Ectodermal cell (in vitro differentiated cells): ENCODE results near the gene MCF2L.

Source experiments
- H3K27ac ChIP-seq: 2 replicates; pipeline ENCODE4 v1.7.0; 2013; ENCODE audit warnings: mild to moderate bottlenecking, low read depth, low read length; ENCODE audit not compliant: insufficient read depth, poor library complexity, severe bottlenecking
- H3K27me3 ChIP-seq: 2 replicates; pipeline ENCODE4 v1.7.0; 2013; ENCODE audit warnings: mild to moderate bottlenecking, low read length; ENCODE audit not compliant: insufficient read depth, control insufficient read depth, poor library complexity, severe bottlenecking
- H3K36me3 ChIP-seq: one replicate; pipeline ENCODE4 v1.7.0; 2013; ENCODE audit warnings: low read length; ENCODE audit not compliant: control insufficient read depth, insufficient read depth
- H3K4me1 ChIP-seq: one replicate; pipeline ENCODE4 v1.7.0; 2013; ENCODE audit warnings: low read length; ENCODE audit not compliant: control insufficient read depth, insufficient read depth
- H3K4me3 ChIP-seq: 2 replicates; pipeline ENCODE4 v1.7.0; 2013; ENCODE audit warnings: low read depth, low read length, control low read depth; ENCODE audit not compliant: insufficient read depth
- H3K9me3 ChIP-seq: 2 replicates; pipeline ENCODE4 v1.7.0; 2013; ENCODE audit warnings: mild to moderate bottlenecking, low read length, moderate library complexity; ENCODE audit not compliant: control insufficient read depth
- WGBS, 2 experiments: methylation state at CpG; one replicate each; pipeline ENCODE4 v1.1.7; 2013; ENCODE audit warnings: missing lambda C conversion rate in 2 of 2; 5-methylcytosine and 5-hydroxymethylcytosine counted together

MCF2L gene

GRCh38 chr13:113032291-113032690, 63.3 kb downstream of the MCF2L start:
- H3K27me3 ChIP-seq, result no peaks in the 10 kb centered on the region
- H3K4me1 ChIP-seq, result no peaks in the 10 kb centered on the region
- 95 to 96% methylated on average over 10 of the region's 10 CpGs for WGBS, 2 experiments
- H3K36me3 ChIP-seq, result no peaks in the 10 kb centered on the region
- H3K9me3 ChIP-seq, result no peaks in the 10 kb centered on the region
- H3K4me3 ChIP-seq, result no peak overlapping the region
- no peak overlapping the region for H3K27ac ChIP-seq

- Histone ChIP-seq H3K9me3 (no peaks in the 10 kb centered on the region), H3K27ac (no peak overlapping the region), H3K4me3 (no peak overlapping the region), H3K27me3 (no peaks in the 10 kb centered on the region), H3K4me1 (no peaks in the 10 kb centered on the region), H3K36me3 (no peaks in the 10 kb centered on the region)
- WGBS, 2 experiments, result 97 to 98% methylated on average over 43 of the region's 43 CpGs
Measured at GRCh38 chr13:113033054-113033850, 64.2 kb downstream of the MCF2L start.

- Histone ChIP-seq H3K36me3 (no peaks in the 10 kb centered on the region), H3K9me3 (no peaks in the 10 kb centered on the region), H3K4me1 (no peaks in the 10 kb centered on the region), H3K27ac (no peak overlapping the region), H3K27me3 (no peaks in the 10 kb centered on the region), H3K4me3 (no peak overlapping the region)
- 71 to 73% methylated on average over 35 of the region's 35 CpGs for WGBS, 2 experiments
Measured at GRCh38 chr13:113034451-113035212, 65.6 kb downstream of the MCF2L start.

GRCh38 chr13:113035213-113035800, 66.3 kb downstream of the MCF2L start:
- H3K4me3 ChIP-seq, result no peak overlapping the region
- 81% methylated on average over 20 of the region's 20 CpGs for WGBS, 2 experiments
- no peaks in the 10 kb centered on the region for H3K9me3 ChIP-seq
- H3K4me1 ChIP-seq, result no peaks in the 10 kb centered on the region
- no peak overlapping the region for H3K27ac ChIP-seq
- no peaks in the 10 kb centered on the region for H3K36me3 ChIP-seq
- H3K27me3 ChIP-seq, result no peaks in the 10 kb centered on the region

GRCh38 chr13:113036401-113036800, 67.4 kb downstream of the MCF2L start:
- H3K27ac ChIP-seq, result no peak overlapping the region
- no peaks in the 10 kb centered on the region for H3K27me3 ChIP-seq
- no peaks in the 10 kb centered on the region for H3K9me3 ChIP-seq
- WGBS, 2 experiments, result 96% methylated on average over 14 of the region's 14 CpGs
- H3K4me1 ChIP-seq, result no peaks in the 10 kb centered on the region
- no peaks in the 10 kb centered on the region for H3K36me3 ChIP-seq
- no peak overlapping the region for H3K4me3 ChIP-seq

GRCh38 chr13:113040031-113040430, 71.0 kb downstream of the MCF2L start:
- no peak overlapping the region for H3K27ac ChIP-seq
- H3K36me3 ChIP-seq, result no peaks in the 10 kb centered on the region
- WGBS, 2 experiments, result 83% methylated on average over 7 to 8 of the region's 8 CpGs
- H3K4me3 ChIP-seq, result no peak overlapping the region
- H3K4me1 ChIP-seq, result no peaks in the 10 kb centered on the region
- H3K27me3 ChIP-seq, result no peaks in the 10 kb centered on the region
- no peaks in the 10 kb centered on the region for H3K9me3 ChIP-seq

- no peaks in the 10 kb centered on the region for H3K4me1 ChIP-seq
- no peak overlapping the region for H3K4me3 ChIP-seq
- H3K27me3 ChIP-seq, result no peaks in the 10 kb centered on the region
- H3K36me3 ChIP-seq, result no peaks in the 10 kb centered on the region
- WGBS, 2 experiments, result 95 to 96% methylated on average over 13 of the region's 13 CpGs
- H3K9me3 ChIP-seq, result no peaks in the 10 kb centered on the region
- no peak overlapping the region for H3K27ac ChIP-seq
Measured at GRCh38 chr13:113040597-113041292, 71.7 kb downstream of the MCF2L start.

- Histone ChIP-seq H3K36me3 (no peaks in the 10 kb centered on the region), H3K27me3 (no peaks in the 10 kb centered on the region), H3K4me1 (no peaks in the 10 kb centered on the region), H3K4me3 (no peak overlapping the region), H3K27ac (no peak overlapping the region), H3K9me3 (no peaks in the 10 kb centered on the region)
- 94% methylated on average over 11 of the region's 11 CpGs for WGBS, 2 experiments
Measured at GRCh38 chr13:113041293-113041690, 72.3 kb downstream of the MCF2L start.

- no peak overlapping the region for H3K4me3 ChIP-seq
- H3K27ac ChIP-seq, result no peak overlapping the region
- H3K27me3 ChIP-seq, result no peaks in the 10 kb centered on the region
- H3K36me3 ChIP-seq, result no peaks in the 10 kb centered on the region
- H3K9me3 ChIP-seq, result no peaks in the 10 kb centered on the region
- H3K4me1 ChIP-seq, result peaks cover 5% of the 10 kb centered on the region
- WGBS, 2 experiments, result 88 to 90% methylated on average over 15 of the region's 15 CpGs
Measured at GRCh38 chr13:113041896-113042295, 72.9 kb downstream of the MCF2L start.

GRCh38 chr13:113042456-113042855, 73.4 kb downstream of the MCF2L start:
- Histone ChIP-seq H3K9me3 (no peaks in the 10 kb centered on the region), H3K27me3 (no peaks in the 10 kb centered on the region), H3K27ac (no peak overlapping the region), H3K36me3 (no peaks in the 10 kb centered on the region), H3K4me3 (no peak overlapping the region), H3K4me1 (peaks cover 7% of the 10 kb centered on the region)
- WGBS, 2 experiments, result 97% methylated on average over 20 of the region's 20 CpGs
